Fibroblast of gingiva (primary cell): ENCODE results near the gene CAPRIN1.
"Not testable (repeated sequence)": the region's sequence is repeated elsewhere in the genome, so short reads cannot be mapped to it uniquely, and the experiment has no call there.

ENCODE experiments used
- DNase-seq: peaks from one replicate; pipeline ENCODE4 v3.0.0-alpha.2; 2011; ENCODE audit warnings: low read depth

CAPRIN1 gene

GRCh38 chr11:34091825-34092224 is 40.3 kb downstream of the CAPRIN1 start:
- DNase-seq, result no peak

GRCh38 chr11:34094900-34095299 is 43.4 kb downstream of the CAPRIN1 start:
- not testable (repeated sequence) for DNase-seq

- no peak for DNase-seq
Measured at GRCh38 chr11:34098813-34099212, 47.3 kb downstream of the CAPRIN1 start.

- no peak for DNase-seq
Measured at GRCh38 chr11:34104680-34105078, 53.1 kb downstream of the CAPRIN1 start.

- peak; percentile 98 for DNase-seq
Measured at GRCh38 chr11:34105079-34105956, 53.8 kb downstream of the CAPRIN1 start, which contains the start of gene NAT10. TSS of gene NAT10 (plus strand) at chr11:34105629. CDS start at chr11:34108226, 2,597 bp downstream.

- no peak for DNase-seq
Measured at GRCh38 chr11:34105957-34106504, 54.5 kb downstream of the CAPRIN1 start.

- no peak for DNase-seq
Measured at GRCh38 chr11:34111722-34112270, 60.3 kb downstream of the CAPRIN1 start.

GRCh38 chr11:34114014-34114413 is 62.5 kb downstream of the CAPRIN1 start:
- no peak for DNase-seq

- no peak for DNase-seq
Measured at GRCh38 chr11:34114471-34114870, 62.9 kb downstream of the CAPRIN1 start.

- no peak for DNase-seq
Measured at GRCh38 chr11:34120651-34121050, 69.1 kb downstream of the CAPRIN1 start.

GRCh38 chr11:34124885-34125668 is 73.5 kb downstream of the CAPRIN1 start:
- no peak for DNase-seq

GRCh38 chr11:34126959-34127848 is 75.7 kb downstream of the CAPRIN1 start:
- DNase-seq, result no peak

GRCh38 chr11:34128824-34129223 is 77.3 kb downstream of the CAPRIN1 start:
- DNase-seq, result no peak

GRCh38 chr11:34132261-34132965 is 80.9 kb downstream of the CAPRIN1 start:
- no peak for DNase-seq

- DNase-seq, result no peak
Measured at GRCh38 chr11:34134765-34135164, 83.2 kb downstream of the CAPRIN1 start.

GRCh38 chr11:34135439-34135838 is 83.9 kb downstream of the CAPRIN1 start:
- DNase-seq, result no peak

- DNase-seq, result no peak
Measured at GRCh38 chr11:34136420-34136819, 84.9 kb downstream of the CAPRIN1 start.

- no peak for DNase-seq
Measured at GRCh38 chr11:34139346-34139745, 87.8 kb downstream of the CAPRIN1 start.

GRCh38 chr11:34140149-34140548 is 88.6 kb downstream of the CAPRIN1 start:
- DNase-seq, result no peak

GRCh38 chr11:34143048-34143447 is 91.5 kb downstream of the CAPRIN1 start:
- DNase-seq, result no peak

- no peak for DNase-seq
Measured at GRCh38 chr11:34145073-34145472, 93.5 kb downstream of the CAPRIN1 start.
